DMS153 treated with DMSO at 0.1 percent for 48 hours (cell line): Measurements from ENCODE around the gene RGS14.
"Not testable (repeated sequence)": the region's sequence is repeated elsewhere in the genome, so short reads cannot be mapped to it uniquely, and the experiment has no call there.

Experiments used
- DNase-seq: peaks from one replicate; lab custom pipeline; 2025; ENCODE audit not compliant: unreplicated experiment; lab: John Stamatoyannopoulos, UW

Gene RGS14

GRCh38 chr5:177399997-177400868 is 42.5 kb downstream of the RGS14 start, which contains the start of gene PFN3:
Gene PFN3, minus strand, starts transcription at chr5:177400661. Its CDS starts 85 bp downstream, at chr5:177400576.
- DNase-seq = no peak

GRCh38 chr5:177402271-177403043 is 44.7 kb downstream of the RGS14 start:
- DNase-seq = peak; percentile 69

DNA sequence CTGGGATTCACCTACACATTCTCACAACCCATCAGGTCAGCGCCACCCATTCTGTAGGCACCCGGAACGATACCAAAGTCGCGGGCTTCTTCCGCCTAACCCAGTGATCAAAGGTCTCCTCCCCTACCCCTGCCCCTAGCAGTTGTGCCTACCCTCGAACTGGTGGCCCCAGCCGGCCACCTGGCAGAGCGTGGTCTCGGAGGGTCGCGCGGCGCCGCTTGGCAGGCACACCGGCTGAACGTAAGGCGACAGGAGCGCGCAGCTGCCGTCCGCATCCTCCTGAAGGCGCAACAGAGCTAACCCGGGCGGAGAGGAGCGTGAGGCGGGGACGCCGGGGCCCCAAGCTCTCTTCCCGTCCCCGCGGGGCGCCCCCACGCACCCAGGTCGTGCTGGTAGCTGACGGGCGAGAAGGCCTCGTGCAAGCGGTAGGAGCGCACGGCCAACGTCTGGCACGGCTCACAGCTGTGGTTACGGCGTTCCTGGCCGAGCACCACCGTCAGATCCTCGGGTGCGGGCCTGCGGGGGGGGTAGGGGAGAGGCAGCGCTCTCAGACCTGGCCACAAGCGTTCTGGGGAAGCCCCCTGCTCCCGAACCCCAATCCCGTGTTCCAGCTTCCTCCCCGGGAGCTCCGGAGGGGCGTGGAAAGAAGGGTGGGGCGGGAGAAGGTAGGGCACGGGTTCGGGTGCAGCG is 45.5 kb downstream of the RGS14 start:
- no peak for DNase-seq

GRCh38 chr5:177403792-177404640 is 46.3 kb downstream of the RGS14 start:
- DNase-seq = no peak

DNA sequence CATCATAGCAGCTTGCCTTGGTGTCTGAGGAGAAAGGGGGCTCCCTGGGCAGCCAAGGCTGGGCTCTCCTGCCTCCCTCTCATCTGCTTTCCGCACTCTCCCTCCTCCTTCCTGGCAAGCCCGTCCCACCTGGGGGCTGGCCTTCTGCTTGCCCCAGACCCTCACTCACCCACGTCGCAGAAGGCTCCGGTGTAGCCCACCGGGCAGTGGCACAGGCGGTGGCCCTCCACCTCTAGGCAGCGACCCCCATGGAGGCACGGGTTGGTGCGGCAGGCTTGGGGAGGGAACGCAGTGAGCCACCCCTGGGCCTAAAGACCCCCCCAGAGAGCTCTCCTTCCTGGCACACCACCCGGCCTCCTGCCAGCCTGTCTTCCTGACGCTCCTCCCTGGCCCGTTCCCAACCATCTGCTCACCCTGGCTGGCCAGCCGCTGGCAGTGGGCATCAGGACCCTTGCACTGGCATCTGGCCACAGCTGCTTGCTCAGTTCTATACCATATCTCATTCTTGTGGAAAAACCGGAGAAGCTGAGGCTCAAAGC is 47.0 kb downstream of the RGS14 start:
- no peak for DNase-seq

GRCh38 chr5:177405312-177405711 is 47.6 kb downstream of the RGS14 start:
- DNase-seq = no peak

DNA sequence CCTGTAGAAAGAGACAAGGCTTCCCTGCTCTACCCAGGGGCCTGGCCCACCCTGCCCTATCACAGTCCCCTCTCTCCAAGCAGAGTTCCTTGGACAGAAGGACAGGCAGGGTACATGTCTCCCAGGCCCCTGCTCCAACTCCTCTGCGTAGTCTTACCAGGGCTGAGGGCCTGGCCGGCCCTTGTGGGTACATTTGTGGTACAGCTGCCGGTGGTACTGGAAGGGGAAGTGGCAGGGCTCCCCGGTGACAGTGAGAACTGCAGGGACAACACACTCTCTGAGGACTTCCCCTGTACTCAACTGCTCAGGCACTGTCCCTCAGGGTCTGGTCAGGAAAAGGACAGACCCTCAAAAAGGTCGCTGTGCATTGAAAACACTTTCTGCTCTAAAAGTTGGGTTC is 48.1 kb downstream of the RGS14 start:
- no peak for DNase-seq

DNA sequence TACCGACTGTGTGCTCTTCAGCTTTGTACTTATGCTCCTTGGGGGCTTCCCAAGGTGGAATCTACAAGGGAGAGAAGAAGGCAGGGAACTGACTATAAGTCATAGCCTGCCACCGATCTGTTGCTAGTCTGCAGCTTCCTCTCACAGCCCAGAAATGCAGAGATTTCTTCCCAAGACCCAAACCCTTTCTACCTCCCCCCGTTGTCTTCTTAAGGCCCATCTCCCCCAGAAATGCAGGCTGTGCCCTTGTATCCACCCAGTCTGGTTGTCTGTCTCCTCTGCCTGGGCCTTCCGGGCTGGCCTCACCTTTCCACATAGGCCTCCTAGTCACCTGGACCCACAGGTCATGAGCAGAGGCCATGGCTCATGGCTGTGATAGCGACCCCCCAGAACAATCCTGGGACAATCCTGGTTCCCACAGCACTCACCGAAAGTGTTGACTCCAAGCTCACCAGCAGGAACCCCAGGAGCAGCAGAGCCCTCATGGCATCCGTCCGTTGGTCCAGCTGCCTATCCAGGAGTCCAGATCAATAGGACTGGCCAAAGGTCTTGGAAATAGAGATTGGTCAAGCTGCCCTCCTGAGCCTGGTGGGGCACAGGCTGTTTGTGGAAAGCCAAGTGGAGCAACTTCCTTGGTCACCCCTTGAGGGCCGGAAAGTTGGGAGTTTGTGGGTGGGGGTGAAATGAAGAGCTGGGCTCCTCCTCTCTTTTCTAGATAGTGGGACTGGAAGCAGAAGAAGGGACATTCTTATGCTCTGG is 51.5 kb downstream of the RGS14 start, which contains the start of gene F12:
Gene F12 (minus strand): TSS at position 522 of the 759 bp plus-strand sequence. CDS start 37 bp downstream, at position 485.
- DNase-seq = no peak

GRCh38 chr5:177410575-177410974 is 52.9 kb downstream of the RGS14 start:
- DNase-seq = no peak

DNA sequence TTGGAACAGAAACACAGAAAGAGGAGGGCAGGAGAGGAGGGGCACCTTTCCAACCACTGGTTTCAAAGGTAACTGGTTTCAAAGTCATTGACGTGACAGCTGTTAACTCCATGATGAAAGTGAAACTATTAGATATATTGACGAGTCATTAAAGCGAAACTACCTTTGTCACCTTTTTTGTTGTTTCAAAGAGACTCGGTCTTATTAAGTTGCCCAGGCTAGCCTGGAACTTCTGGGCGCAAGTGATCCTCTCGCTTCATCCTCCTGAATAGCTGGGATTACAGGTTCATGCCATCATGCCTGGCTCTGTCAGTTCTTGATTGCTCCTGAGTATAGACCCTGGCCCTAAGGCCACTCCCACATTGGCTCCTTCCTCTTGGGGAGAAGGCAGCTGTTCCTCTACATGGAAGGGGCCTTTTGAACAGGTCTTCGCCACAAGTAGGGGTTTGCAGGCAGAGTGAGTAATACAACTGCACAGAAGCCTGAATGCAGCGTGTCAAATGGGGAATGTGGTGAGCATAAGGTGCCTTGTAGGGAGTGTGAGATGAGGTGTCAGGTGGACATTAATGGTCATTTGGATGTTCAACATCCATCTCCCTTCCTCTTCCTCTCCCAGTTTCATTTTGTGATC is 55.0 kb downstream of the RGS14 start:
- DNase-seq = no peak

GRCh38 chr5:177414481-177414880 is 56.8 kb downstream of the RGS14 start:
- no peak for DNase-seq

DNA sequence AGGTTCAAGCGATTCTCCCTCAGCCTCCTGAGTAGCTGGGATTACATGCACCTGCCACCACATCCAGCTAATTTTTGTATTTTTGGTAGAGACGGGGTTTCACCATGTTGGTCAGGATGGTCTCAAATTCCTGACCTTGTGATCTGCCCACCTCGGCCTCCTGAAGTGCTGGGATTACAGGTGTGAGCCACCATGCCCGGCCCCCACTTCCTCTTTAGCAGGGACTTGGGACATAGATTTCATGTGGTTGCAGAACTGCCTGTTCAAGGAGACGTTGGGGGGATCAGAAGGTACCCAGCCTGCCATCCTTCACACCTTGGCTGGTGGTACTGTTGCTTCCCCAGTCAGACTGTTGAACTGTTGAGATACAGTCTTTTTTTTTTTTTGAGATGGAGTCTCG is 59.4 kb downstream of the RGS14 start:
- not testable (repeated sequence) for DNase-seq

- no peak for DNase-seq
Measured at GRCh38 chr5:177419046-177419445, 61.3 kb downstream of the RGS14 start.

- not testable (repeated sequence) for DNase-seq
Measured at GRCh38 chr5:177420472-177420871, 62.7 kb downstream of the RGS14 start.

DNA sequence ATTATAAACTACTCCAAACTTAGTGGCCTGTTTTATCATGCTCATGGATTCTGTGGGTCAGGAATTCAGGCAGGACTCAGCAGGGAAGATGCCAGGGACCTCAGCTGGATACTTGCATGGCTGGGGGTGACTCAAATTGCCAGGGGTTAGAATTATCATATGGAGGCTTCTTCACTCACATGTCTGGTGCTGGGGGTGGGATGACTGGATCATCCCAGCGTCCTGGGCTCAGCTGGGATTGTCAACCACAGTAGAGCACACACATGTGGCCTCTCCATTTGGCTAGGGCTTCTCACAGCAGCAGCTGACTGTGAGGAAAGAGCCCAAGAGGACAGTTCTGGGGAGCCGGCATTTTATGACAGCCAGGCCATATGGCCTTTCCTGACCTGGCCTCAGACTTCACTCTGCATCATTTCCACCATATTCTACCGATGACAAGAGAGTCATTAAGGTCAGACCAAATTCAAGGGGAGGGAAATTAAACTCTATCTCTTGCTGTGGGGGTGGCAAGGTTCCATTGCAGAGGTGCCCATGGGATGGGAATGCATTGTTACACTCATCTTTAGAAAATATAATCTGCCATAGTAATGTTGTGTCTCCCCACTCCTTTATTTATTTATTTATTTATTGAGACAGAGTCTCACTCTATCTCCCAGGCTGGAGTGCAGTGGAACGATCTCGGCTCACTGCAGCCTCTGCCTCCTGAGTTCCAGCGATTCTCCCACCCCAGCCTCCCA is 63.5 kb downstream of the RGS14 start:
- no peak for DNase-seq
